ENCODE measurements around the gene CNNM4.

The CNNM4 gene

GRCh38 chr2:96831679-96832078 is 71.0 kb downstream of the CNNM4 start:
- peak; percentile 54 for ATAC-seq
- TF ChIP-seq CSDC2 (CRISPR knock-in tag; IDR thresholded peaks at IDR 0.05) = no peak

GRCh38 chr2:96832408-96832753 is 71.7 kb downstream of the CNNM4 start:
- ATAC-seq = no peak; the same call in 2 of the 3 replicates
- TF ChIP-seq ZC3H10 (CRISPR knock-in tag; IDR thresholded peaks at IDR 0.05) (no peak), TOX (CRISPR knock-in tag; IDR thresholded peaks at IDR 0.05; ENCODE audit: borderline replicate concordance) (no peak), ZFP30 (CRISPR knock-in tag; IDR thresholded peaks at IDR 0.05) (no peak), ISL1 (CRISPR knock-in tag; IDR thresholded peaks at IDR 0.05) (no peak), GLIS3 (CRISPR knock-in tag; IDR thresholded peaks at IDR 0.05) (no peak), TCF4 (CRISPR knock-in tag; IDR thresholded peaks at IDR 0.05; ENCODE audit: borderline replicate concordance) (no peak), CSDC2 (CRISPR knock-in tag; IDR thresholded peaks at IDR 0.05) (no peak), OSR1 (CRISPR knock-in tag; IDR thresholded peaks at IDR 0.05) (no peak), SNAI2 (CRISPR knock-in tag; IDR thresholded peaks at IDR 0.05) (no peak), ZNF565 (CRISPR knock-in tag; conservative IDR thresholded peaks at IDR 0.05; ENCODE audit: low read depth) (no peak), CREB5 (CRISPR knock-in tag; IDR thresholded peaks at IDR 0.05; ENCODE audit: low read depth) (no peak), PATZ1 (CRISPR knock-in tag; IDR thresholded peaks at IDR 0.05; ENCODE audit: borderline replicate concordance) (no peak), RARB (CRISPR knock-in tag; IDR thresholded peaks at IDR 0.05) (no peak), POU6F1 (CRISPR knock-in tag; IDR thresholded peaks at IDR 0.05; ENCODE audit: borderline replicate concordance, low read depth) (no peak), CSRNP3 (CRISPR knock-in tag; IDR thresholded peaks at IDR 0.05) (no peak), ESRRG (CRISPR knock-in tag; IDR thresholded peaks at IDR 0.05) (no peak), TSHZ2 (CRISPR knock-in tag; IDR thresholded peaks at IDR 0.05) (no peak)

GRCh38 chr2:96832754-96833507 is 72.2 kb downstream of the CNNM4 start:
- no peak for TF ChIP-seq ESRRG (CRISPR knock-in tag; IDR thresholded peaks at IDR 0.05)
- TF ChIP-seq ZNF70 (CRISPR knock-in tag; IDR thresholded peaks at IDR 0.05) = no peak
- TF ChIP-seq CSRNP3 (CRISPR knock-in tag; IDR thresholded peaks at IDR 0.05) = no peak
- no peak for TF ChIP-seq OSR1 (CRISPR knock-in tag; IDR thresholded peaks at IDR 0.05)
- TF ChIP-seq ZC3H10 (CRISPR knock-in tag; IDR thresholded peaks at IDR 0.05) = no peak
- no peak for TF ChIP-seq GLIS3 (CRISPR knock-in tag; IDR thresholded peaks at IDR 0.05)
- no peak for TF ChIP-seq ISL1 (CRISPR knock-in tag; IDR thresholded peaks at IDR 0.05)
- no peak for TF ChIP-seq TSHZ2 (CRISPR knock-in tag; IDR thresholded peaks at IDR 0.05)
- TF ChIP-seq SNAI2 (CRISPR knock-in tag; IDR thresholded peaks at IDR 0.05) = no peak
- no peak for TF ChIP-seq CREB5 (CRISPR knock-in tag; IDR thresholded peaks at IDR 0.05; ENCODE audit: low read depth)
- no peak for TF ChIP-seq CSDC2 (CRISPR knock-in tag; IDR thresholded peaks at IDR 0.05)
- TF ChIP-seq RARB (CRISPR knock-in tag; IDR thresholded peaks at IDR 0.05) = no peak
- no peak for TF ChIP-seq ZFP30 (CRISPR knock-in tag; IDR thresholded peaks at IDR 0.05)
- TF ChIP-seq ARNTL (CRISPR knock-in tag; IDR thresholded peaks at IDR 0.05; ENCODE audit: borderline replicate concordance, low read depth) = no peak
- TF ChIP-seq TCF4 (CRISPR knock-in tag; IDR thresholded peaks at IDR 0.05; ENCODE audit: borderline replicate concordance) = no peak
- TF ChIP-seq BACH2 (CRISPR knock-in tag; IDR thresholded peaks at IDR 0.05; ENCODE audit: borderline replicate concordance) = no peak
- no peak for TF ChIP-seq ZNF8 (CRISPR knock-in tag; IDR thresholded peaks at IDR 0.05)

More at GRCh38 chr2:96832754-96833507, 72.2 kb downstream of the CNNM4 start:
- peak; percentile 56 for ATAC-seq

All from SK-N-SH treated with all-trans-retinoic acid at 6 μM for 48 hours (cell line).